Skeletal muscle cell (primary cell): Measurements from ENCODE around the gene COL10A1.
"Not testable (repeated sequence)": the region's sequence is repeated elsewhere in the genome, so short reads cannot be mapped to it uniquely, and the experiment has no call there.

Experiments
- DNase-seq: peaks from one replicate; pipeline ENCODE4 v3.0.0-alpha.2; 2010; ENCODE audit warnings: low read depth
- H3K4me3 ChIP-seq: 2 replicates; pipeline ENCODE4 v1.5.1; 2011; ENCODE audit warnings: low read depth, mild to moderate bottlenecking, control low read depth, low read length, moderate library complexity

COL10A1 gene

GRCh38 chr6:116133453-116133852 lies 7.5 kb upstream of the COL10A1 start:
- H3K4me3 ChIP-seq: no peak overlapping the region
- DNase-seq: no peak

DNA sequence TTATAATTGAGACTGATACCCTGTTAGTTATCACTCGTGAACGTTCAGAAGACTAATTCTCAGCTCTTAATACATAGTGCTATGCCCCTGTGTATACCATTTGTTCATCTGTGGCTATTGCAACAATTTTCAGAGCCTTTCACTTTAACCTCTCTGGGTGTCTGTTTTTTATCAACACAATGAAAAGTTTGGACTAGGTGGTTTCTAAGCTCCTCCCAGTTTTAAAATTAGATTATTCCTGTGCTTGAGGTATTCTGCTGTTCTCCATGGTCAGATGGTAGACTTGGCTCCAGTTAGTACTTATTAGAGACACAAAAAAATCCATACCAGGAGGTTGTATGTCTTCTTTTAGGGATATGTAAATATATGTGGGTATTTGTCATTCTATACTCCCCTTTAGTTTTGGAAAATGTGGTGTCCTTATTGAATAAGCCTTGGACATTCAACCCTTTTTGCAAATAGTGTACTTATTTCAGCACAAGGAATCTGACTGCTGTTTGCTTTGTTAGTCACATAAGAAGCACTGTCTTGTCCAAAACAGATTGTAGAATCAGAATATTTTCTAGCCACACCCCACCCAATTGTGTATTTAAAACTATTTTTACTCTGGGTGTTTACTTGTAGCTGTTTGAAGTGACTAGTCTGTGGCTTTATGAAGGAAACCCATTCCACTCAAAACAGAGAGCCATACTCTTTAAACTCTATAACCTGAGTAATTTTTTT lies 2.0 kb upstream of the COL10A1 start:
- no peak for DNase-seq
- H3K4me3 ChIP-seq: no peak overlapping the region

DNA sequence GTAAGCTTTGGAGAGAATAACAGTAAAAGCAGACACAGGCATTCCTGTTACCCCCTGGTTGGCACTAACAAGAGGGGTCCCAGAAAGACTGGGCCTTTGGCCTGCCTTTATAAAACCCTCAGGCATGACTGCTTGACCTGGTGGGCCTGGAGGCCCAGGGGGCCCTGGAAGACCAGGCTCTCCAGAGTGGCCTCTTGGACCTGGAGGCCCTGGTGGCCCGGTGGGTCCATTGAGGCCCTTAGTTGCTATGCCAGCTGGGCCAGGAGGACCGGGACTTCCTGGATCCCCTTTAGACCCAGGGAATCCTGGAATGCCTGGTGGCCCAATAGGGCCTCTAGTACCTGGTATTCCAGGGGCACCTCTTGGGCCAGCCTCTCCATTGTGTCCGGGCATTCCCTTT lies 5.5 kb downstream of the COL10A1 start:
- DNase-seq: no peak
- H3K4me3 ChIP-seq: no peak overlapping the region

DNA sequence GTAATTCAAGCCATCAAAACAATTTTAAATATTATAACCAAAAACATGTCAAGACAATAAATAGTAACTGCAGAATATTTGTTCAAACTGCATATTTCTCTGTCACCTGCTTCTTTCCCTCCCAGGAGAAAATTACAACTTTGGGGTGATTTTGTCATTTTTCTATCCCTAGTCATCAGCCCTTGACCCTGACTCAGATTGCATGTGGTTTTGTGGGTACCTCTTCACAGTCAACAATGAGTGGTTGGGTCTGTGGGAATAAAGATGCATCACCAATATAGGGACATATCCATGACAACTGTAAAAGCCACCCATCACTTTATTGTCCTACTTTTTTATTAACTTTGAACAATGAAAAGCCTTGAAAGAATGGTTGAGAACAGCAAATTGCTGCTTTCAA lies 7.3 kb downstream of the COL10A1 start:
- H3K4me3 ChIP-seq: no peak overlapping the region
- peak; percentile 12 for DNase-seq

- DNase-seq: no peak
- no peak overlapping the region for H3K4me3 ChIP-seq
Observed at GRCh38 chr6:116115781-116116180, 10.2 kb downstream of the COL10A1 start.

DNA sequence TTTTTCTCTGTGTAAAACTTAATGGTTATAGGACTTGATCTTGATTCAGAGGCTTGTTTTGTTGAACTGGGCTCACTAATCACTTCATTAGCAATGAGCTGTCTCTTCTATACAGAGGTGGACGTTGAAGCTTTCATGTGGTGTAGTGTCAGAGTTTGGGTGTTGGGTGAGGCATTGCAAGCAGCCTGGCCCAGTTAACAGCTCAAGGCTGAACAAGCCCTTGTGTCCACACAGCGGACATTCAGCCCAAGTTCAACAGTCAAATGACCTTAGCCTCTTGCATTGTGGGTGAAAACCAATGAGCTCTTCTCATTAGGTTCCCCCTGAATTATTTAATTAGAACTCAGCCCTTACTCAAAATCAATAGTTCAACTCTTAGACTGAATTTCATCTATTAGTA lies 12.5 kb downstream of the COL10A1 start:
- DNase-seq: no peak
- no peak overlapping the region for H3K4me3 ChIP-seq

DNA sequence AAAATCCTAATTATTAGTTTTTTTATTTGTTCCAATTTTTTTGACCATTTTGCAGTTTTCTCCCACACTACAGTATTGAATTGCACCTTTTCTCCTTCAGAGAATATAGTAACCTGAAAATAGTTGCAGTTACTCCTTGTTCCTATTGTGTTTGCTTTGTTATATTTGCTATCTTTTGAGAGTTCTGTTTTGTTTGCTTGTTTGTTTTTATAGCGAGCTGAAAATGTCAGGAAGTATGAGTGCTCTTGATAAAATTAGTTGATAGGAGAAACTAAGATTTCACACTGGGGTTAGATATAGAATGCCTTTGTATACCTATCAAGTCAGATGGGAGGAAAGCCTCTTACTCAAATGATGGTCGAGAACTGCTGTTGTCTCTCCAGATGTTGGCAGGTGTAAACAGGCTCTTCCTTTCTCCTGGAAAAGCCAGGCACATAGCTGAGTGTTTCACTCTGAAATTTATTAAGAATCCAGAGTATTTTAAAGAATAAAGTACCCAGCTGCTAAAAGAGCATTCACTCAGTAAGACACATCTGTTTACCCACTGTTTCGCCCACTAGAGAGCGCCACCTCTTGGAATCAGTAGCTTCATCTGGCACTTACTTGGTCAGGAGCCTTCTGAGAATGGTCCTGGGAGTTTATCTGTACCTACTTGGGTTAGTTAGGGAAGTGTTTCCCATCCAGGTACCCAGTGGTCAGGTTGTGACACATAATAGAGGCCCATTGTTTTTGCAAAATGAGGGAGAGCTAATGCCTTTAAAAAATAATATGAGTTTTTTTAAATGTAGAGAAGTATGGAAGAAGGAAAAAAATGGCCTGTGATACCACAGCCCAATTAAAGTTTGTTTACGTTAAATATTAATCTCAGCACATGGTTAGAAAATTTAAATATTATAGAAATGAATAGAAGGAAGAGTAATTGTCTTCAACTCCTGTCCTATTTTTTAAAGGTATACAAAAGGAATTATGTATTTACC lies 14.1 kb downstream of the COL10A1 start:
- no peak for DNase-seq
- no peak overlapping the region for H3K4me3 ChIP-seq

GRCh38 chr6:116108836-116109235 lies 17.1 kb downstream of the COL10A1 start:
- no peak overlapping the region for H3K4me3 ChIP-seq
- DNase-seq: no peak

DNA sequence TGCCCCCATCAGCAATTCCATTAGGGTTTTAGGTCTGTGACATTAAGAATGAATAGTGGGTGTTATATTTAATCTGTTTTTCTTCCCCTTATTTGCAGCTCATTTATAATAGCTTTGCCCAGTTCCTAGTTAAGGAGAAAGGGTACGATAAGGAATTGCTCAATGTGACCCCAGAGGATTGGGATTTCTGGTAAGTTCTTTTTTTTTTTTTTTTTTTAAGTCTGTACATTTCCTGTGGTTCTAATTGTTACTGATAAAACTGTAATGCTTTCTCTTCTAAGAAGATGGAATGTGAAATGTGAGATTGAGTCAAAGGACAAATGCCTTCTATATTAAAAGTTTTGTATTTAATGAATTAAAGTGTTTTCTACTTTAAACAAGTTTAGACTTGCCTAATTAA lies 19.8 kb downstream of the COL10A1 start:
- no peak overlapping the region for H3K4me3 ChIP-seq
- DNase-seq: peak; percentile 9

DNA sequence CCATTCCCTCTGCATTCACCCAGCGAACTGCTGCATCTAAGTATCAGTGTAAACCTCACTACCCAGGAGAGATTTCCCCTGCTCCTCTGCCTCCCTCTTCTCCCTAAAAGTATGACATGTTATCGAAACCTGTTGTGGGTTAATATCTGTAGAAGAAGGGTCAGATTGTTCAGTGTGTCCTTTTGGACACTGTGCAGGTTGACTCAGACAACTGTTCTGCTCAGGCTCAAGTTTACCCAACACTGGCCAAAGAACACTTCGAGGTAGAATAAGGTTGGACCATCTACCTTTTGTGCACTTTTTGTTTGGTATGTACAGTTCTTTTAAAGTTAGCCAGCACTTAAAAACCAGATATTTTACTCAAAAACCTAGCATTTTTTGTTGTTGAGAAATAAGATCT lies 20.7 kb downstream of the COL10A1 start:
- no peak for DNase-seq
- no peak overlapping the region for H3K4me3 ChIP-seq

- no peak overlapping the region for H3K4me3 ChIP-seq
- DNase-seq: no peak
Observed at GRCh38 chr6:116104636-116105035, 21.3 kb downstream of the COL10A1 start.

DNA sequence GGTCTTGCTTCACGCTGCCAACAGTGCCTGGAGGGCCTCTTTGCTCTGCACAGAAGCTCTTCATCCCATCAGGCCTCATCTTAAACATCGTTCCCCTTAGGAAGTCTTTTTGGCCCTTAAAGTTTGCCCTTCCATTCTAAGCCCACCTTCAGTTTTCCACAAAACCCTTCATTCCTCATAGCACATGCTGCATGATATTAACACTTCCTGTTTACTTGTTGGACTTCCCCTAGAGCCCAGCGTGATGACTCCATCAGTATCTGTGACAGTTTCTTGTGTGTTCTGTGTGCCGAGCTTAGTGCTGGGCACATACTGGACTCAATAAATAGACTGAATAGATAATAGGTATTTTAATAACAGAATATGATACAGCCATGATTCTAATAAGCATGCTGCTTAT lies 23.1 kb downstream of the COL10A1 start:
- no peak for DNase-seq
- H3K4me3 ChIP-seq: no peak overlapping the region

GRCh38 chr6:116101790-116102189 lies 24.1 kb downstream of the COL10A1 start:
- DNase-seq: no peak
- peak overlapping the region; percentile 84 for H3K4me3 ChIP-seq

GRCh38 chr6:116101302-116101718 lies 24.6 kb downstream of the COL10A1 start:
- H3K4me3 ChIP-seq: peak overlapping the region; percentile 84
- DNase-seq: no peak

DNA sequence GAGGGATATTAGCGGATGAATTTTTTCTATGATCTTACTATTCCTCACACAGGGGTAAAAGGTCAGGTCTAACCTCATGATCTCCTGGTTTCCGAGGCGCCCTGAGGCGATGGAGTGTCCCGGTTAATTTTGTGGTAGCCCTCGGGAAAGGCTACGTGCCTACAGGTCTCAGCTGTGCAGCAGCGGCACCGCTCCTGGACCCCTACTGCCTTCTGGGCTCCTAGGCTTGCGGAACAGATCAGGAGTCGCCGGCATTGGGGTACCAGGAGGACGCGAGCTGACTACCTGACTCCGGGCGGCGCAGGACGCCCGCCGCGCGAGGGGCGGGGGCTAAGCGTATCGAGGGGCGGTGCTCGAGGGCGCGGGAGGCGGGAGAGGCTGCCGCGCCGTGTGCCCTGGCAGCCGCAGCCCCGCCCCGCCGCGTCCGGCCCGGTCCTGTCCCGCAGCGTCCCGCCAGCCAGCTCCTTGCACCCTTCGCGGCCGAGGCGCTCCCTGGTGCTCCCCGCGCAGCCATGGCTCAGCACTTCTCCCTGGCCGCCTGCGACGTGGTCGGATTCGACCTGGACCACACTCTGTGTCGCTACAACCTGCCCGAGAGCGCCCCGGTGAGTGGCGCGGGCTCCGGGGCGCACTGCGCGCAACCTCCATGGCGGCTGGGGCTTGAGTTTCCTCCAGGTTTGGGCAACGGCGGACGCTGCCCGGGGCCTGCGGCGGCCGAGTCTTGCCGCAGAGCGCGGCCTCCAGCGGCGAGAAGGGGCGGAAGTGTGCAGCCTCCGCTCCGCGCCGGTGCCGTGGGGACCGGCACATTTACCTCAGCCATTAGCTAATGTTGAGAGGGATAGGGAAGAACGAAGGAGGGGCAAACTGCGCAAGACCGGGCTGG lies 25.3 kb downstream of the COL10A1 start, which contains the start of gene NT5DC1:
TSS of gene NT5DC1 (plus strand) at position 435 of the 883 bp plus-strand sequence. CDS start at position 513, 78 bp downstream.
- peak within 1 kb of the TSS; percentile 84 for H3K4me3 ChIP-seq
- DNase-seq: peak; percentile 22

GRCh38 chr6:116099036-116099435 lies 26.9 kb downstream of the COL10A1 start:
- H3K4me3 ChIP-seq: no peak overlapping the region
- no peak for DNase-seq

- H3K4me3 ChIP-seq: no peak overlapping the region
- DNase-seq: no peak
Observed at GRCh38 chr6:116096979-116097816, 28.7 kb downstream of the COL10A1 start.

DNA sequence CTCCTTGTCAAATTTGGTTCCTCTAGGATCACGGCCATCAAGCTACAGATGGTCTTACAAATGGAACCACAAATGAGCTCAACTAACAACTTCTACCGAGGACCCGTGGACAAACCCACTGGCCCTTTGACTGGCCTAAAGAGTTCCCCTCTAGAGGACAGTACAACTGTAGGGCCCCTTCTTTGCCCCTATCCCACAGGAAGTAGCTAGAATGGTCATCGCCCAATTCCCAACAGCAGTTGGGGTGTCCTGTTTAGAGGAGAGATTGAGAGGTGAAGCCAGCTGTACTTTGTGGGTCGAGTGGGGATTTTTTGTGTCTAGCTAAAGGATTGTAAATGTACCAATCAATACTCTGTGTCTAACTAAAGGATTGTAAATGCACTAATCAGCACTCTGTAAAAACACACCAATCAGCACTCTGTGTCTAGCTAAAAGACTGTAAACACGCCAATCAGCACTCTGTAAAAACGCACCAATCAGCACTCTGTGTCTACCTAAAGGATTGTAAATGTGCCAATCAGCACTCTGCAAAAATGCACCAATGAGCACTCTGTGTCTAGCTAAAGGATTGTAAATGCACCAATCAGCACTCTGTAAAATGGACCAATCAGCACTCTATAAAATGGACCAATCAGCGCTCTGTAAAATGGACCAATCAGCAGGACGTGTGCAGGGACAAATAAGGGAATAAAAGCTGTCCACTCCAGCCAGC lies 29.7 kb downstream of the COL10A1 start:
- not testable (repeated sequence) for DNase-seq, H3K4me3 ChIP-seq
